ENCODE measurements around the gene MAP3K4.

Gene MAP3K4

DNA sequence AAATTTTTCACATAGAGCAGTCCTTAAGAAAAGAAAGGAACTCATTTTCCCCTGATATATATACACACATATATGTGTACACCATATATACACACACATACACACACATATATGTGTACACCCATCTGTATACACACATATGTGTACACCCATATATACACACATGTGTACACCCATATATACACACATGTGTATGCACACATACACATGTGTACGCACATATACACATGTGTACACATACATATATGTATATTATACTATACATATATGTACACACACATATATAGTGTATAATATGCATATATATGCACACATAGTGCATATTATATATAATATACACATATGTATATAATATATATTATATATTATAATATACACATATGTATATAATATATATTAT lies 9.1 kb downstream of the MAP3K4 start:
- ATAC-seq (no peak), DNase-seq (no peak)

DNA sequence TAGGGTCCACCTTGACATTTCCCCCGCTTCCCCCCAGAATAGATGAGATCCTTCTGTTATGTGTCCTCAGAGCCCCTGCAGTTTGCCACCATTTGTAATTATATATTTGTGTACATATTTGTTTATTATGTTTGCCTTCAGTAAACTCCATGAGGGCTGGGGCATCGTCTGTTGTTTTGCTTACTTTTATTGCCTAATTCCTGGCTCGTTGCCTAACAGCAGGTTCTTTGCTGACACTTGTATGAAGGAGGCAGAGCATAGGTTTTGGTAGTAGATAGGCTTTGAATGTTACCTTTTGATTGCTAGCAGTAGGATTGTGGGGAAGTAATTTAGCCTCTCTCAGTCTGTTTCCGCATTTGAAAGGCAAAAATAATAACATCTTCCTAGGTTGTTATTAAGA lies 9.9 kb downstream of the MAP3K4 start:
- ATAC-seq (no peak), DNase-seq (no peak)

DNA sequence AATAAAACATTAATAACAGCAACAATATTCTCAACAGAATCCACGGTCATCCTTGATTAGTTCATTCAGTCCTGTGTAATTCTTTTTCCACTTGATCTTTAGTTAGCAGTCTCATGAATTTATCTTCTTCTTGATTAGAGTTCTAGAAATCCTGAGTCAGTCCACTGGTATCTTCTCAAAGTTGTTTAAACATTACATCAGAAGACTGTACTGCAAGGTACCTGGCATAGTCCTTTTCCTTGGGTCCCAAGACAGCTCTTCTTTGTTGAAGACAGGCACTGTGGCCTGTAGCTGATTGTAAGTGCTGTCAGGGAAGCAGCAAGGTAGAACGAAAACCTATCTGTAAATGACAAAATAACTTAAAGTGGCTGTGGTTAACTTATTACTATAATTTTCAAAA lies 11.8 kb downstream of the MAP3K4 start:
- ATAC-seq (no peak), DNase-seq (no peak)

DNA sequence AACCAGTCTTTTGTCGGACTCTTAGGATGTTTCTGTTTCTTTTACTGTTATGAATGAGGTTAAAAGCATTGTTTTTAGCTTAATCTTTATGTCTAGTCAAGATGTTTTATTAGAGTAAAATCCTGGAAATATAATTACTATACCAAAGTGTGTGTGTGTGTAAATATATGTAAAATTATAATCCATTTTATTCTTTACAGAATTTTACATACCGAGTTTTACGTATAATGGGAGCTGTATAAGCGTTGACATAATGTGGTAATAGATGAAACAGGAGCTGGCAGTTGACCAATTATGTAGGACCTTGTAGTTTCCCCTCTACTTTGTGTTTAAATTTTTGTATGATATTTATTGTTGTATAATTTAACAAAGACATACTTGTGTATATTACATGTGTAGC lies 16.7 kb downstream of the MAP3K4 start:
- ATAC-seq (no peak), DNase-seq (no peak)

DNA sequence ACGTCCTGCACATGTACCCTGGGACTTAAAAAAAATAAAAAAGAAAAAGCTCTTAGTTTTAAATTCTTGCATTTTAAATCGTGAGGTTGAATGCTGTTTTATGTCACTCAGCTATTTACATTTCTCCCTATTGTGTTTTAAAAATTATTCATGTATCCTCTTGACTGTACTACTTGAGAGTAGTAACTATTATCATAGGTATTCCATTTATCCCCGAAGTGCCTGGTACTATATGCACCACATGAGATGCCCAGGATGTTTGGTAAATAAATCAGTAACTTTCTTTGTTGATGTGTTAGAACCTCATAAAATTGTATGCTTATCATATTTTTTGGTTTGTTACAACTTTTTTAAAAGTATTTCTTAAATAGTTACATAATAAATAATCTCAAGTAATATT lies 18.4 kb downstream of the MAP3K4 start:
- DNase-seq (no peak), ATAC-seq (no peak)

DNA sequence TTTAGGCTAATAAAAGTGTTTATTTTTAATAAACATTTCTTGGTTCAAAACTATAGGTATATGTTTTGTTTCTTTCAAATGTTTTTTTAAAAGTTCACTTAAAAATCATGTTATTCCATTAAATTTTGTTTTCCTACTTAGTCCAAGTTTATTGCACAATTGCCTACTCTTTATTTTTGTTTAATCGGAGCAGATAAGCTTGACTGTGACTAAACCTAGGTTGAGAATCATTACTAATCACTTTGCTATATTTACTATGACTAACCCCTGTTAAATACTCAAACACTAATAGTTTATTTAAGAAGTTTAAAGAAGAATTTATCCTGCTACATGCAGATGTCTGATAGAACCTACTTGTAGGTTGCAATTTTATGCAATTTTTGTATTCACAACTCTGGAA lies 18.8 kb downstream of the MAP3K4 start:
- ATAC-seq = no peak
- no peak for DNase-seq

DNA sequence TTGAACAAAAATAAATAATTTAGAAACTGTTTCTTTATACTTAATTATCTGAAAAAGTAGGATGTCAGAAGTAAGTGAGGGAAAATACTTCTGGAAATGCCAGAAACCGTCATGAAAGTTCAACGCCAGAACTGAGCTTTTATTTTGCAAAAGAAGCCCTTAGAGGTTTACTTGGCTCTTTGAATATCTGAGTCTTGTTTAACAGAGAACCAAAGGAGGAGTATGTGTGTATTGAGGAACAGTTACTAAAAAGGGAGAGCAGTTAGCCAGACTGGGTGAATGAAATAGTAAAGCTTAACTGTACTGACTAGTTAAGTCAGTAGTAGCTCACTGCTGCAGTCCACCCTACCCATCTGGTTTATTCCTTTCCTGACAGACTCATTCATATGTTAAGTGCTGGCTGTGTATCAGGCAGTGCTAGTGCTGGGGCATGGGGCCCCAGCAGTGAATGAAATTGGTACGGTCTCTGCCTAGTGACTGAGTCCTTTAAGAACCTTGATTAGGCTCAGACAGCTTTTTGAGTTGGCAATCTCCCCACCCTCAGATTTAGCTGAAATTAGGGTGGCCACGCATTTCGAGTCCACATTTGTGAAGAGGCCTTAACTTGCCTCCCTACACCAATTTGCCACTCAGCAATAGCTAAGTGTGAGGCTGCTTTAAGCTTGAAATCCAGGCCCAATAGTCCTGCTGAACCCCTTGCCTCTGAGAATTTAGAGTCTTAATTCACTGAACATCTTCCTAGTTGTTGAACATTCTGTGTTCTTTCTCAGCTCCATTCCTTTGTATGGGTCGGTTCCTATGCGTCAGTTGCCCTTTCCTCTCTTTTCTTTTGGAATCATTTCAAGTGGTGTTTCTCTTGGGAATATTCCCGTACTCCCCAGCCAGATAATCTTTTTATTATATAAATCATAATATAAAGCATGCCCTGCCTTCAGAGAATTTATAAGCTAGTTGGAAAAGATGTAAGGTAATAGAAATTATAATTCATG lies 20.2 kb downstream of the MAP3K4 start:
- DNase-seq (no peak), ATAC-seq (no peak)

DNA sequence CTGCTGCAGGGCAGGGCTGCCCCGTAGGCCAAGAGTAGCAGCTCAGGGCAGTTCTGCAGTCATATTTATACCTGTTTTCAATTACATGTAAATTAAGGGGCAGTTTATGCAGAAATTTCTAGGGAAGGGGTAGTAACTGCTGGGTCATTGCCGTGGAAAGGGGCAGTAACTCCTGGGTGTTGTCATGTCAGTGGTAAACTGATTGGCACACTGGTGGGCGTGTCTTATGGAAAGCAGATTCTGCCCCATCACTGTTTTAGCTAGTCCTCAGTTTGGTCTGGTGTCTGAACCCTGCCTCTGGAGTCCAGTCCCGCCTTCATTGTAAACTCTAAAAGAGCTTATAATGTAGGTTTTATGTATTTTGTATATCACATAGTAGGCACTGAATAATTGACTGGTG lies 22.1 kb downstream of the MAP3K4 start:
- ATAC-seq = no peak

DNA sequence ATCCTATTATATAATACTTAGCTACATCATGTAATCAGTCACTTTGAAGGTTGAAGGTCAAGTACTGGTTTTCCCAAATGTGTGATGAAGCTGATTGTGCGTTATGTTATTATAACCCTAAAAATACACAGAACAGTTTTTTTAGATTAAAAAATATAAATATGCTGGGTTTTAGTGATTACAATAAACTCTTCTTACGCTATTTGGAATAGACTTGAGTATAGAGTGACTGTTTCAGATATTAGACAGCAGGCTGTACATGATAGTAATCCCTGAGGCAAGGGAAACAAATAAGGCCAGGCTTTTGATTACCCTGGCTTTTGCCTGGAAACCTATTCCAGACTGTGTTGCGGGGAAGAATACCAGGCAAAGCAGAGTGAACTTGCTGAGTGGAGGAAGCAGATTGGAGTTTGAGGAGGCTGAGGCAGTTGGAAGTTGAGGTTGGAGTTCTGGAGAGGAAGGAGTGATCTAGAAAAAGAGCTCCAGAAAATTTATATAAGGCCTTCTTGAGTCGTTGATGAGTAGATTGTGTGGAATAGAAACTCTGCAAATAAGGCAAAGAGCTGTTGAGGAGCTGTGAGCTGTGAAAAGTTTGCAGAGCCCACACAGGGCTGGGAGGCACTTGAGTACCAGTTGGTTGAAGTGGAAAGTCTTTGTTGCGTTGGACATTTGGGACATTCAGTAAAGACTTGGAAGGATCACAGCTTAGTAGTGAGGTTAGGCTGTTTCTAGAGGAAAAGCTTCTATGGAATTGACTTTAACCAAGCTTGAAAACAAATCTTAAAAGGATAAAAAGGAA lies 26.4 kb downstream of the MAP3K4 start:
- no peak for DNase-seq
- no peak for ATAC-seq

More for the DNA sequence above, 22.1 kb downstream of the MAP3K4 start:
- no peak for DNase-seq

DNA sequence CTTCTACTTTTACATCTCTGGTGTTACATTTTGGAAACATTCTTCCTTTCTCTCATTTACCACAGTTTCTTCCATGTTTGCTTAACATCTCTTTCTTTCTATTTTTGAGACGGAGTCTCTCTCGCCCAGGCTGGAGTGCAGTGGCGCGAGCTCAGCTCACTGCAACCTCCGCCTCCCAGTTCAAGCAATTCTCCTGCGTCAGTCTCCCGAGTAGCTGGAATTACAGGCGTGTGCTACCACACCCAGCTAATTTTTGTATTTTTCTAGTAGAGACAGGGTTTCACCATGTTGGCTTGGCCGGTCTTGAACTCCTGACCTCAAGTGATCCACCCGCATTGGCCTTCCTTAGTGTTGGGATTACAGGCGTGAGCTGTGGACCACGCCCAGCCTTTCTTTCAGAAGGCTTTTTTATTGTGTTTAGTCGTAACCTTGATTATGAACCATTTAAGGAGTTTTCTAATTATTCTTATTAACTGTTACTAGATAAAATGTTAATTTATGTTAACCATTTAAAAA lies 27.8 kb downstream of the MAP3K4 start:
- DNase-seq (no peak), ATAC-seq (no peak)

DNA sequence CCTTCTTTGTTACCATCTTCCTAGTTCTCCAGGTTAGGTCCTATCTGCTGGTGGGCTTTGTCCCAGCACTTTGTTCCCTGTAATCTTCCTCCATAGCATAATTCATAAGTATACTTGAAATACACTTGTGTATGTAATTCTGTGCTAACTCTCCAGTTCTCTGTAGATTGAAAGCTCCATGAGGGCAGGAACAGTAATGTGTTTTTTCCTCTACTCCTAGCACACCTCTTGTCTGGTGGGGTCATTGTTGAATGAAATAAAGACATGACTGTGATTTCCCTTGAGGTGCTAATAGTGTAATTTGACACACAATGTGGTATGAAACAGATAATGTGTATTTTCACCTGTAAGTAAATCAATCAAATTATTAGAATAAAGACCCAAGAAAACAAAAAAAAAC lies 30.0 kb downstream of the MAP3K4 start:
- DNase-seq = no peak
- no peak for ATAC-seq

DNA sequence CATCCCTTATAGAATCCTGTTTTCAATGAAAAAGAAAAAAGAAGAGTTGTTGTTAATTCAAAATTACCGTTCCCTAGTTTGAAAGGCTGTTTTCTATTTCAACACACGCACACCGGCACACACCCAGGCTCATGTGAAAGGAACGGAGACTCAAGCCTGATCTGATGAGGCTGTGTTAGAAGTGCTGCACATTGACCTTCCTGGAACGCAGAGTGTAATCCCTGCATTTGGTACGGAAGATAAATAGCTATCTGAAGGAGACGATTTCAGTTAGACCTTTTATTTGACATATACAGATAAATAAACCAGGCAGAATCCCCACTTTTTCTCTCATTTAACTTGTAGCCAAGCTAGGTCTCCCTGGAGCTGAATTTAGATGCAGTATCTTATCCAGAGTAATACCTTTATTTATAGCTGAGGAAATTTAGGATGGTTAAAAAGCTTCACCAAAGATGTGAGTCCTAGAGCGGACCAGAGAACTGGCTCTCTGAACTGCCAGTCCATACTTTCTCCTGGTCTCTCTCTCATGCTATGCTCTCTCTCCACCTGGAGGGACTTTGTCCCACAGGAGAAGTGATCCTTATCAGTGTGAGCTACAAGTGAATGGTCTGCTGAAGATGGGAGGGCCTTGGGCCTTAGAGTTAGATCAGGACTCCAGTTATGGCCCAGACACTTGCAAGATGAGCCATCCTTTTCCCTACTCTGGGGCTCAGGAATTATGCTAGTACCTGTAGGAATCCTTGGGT lies 30.6 kb downstream of the MAP3K4 start:
- ATAC-seq (no peak), DNase-seq (no peak)

DNA sequence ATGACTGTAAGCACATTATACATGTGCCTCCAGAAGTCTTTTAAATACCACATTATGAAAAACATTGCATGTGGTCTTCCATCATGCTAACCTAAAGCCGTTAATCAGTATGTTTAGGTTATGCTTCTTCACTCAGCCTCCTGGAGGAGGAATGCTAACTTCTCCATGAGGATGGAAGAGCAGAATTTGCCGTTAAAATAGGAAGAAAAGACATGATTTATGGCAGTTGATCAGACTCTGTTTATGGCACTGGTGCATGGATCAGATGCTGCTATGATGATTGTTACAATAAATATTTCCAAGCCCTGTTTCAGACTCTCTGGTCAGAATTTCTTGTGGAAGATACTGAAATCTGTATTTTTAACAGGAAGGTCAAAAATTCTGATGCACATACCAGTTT lies 31.7 kb downstream of the MAP3K4 start:
- ATAC-seq = no peak

DNA sequence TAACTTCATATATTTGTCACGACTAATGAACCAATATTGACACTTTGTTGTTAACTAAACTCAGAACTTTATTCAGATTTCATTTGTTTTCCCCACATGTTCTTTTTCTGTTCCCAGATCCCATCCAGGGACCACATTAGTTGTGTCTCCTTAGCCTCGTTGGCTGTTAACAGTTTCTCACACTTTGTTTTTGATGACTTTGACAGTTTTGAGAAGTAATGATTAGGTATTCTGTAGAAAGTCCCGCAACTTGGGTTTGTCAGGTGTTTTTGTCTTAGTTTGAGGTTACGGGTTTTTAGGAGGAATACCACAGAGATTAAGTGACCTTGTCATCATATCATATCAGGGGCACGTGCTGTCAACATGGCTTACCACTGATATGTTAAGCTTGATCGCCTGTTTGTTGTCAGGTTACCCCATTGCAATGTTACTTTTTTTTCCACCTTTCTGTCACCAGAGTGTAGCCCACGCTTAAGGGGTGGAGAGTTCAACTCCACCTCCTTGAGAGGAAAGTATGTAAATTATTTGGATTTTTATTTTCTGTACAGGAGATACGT lies 32.9 kb downstream of the MAP3K4 start:
- no peak for ATAC-seq
- no peak for DNase-seq

More for the DNA sequence above, 31.7 kb downstream of the MAP3K4 start:
- DNase-seq = no peak

DNA sequence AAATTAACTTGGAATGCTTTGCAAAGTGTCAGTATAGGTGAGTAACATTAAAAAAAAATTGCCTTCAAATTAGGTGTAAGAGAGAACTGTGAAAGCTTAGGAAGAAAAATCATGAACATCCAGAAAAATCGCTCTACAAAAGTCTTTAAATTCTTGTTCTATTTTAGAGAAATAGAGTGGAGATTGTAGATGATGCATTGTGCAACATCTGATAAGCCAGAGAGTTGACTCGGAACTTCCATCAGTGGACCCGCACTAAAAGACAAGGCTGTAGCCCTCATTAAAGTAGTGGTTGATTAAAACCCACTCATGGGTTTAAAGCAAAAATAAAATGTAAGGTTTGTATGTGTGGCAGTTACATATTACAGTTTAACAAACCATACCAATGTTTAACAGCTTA lies 35.8 kb downstream of the MAP3K4 start:
- ATAC-seq = no peak
- no peak for DNase-seq

DNA sequence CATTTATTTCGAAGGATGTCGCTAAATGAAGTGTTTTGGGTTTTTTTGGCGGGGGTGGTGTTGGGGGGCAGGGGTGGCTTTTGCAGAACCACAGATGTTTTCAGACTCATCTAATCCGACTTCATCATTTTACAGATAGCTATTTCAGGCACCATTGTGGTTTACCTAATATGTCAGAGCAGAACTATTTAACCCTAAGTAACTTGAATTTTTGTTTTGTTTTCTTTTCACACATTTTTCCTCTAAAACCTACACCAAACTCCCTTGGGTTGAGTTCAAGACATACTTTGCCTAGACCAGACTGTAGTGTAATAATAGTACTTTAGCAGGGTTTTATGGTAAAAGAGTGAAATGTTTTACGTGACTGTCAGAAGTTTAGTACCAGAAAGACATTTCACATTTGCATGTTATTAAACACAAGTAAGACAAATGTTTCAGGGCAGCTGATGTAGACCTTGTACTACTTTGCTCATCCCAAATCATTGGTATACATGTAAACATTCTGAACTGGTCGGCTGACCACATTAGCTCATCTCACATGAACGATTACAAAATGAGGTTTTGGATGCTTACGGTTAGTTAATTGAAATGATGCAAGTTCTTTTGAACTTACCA lies 37.7 kb downstream of the MAP3K4 start:
- ATAC-seq = peak; percentile 63
- no peak for DNase-seq

DNA sequence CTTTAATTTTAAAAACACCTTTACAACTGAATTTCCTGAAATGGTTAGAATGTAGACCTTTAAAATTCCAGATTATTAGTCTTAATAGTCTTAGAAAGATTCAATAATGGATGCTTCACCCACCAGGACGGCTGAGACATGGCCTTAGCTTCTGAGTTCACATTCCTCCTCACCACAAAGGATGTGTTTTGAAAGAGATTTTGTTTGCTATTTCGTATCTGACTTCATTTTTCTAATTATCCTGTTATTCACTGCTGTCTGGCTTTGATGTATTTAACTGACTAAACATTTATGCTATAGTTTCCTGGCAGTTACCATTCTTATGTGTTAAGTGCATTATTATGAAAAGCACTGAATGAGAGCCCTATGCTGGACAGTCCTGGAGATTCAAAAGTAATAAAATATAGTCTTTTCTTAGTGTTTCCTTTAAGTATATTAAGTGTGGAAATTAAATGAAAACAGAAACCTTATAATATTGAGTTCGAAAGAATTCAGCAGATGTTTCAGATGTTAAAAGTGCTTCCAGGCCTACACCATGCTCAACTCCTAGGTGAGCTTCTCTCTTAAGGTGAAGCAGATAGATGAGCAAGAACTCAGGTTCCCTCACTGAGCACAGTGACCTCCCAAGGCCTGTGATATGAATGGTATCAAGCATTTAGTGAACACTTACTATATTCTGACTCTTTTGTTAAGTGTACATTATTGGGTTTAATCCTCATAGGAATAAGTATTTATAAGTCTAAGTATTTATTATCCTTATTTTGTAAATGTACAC lies 40.3 kb downstream of the MAP3K4 start:
- DNase-seq (no peak), ATAC-seq (no peak)

DNA sequence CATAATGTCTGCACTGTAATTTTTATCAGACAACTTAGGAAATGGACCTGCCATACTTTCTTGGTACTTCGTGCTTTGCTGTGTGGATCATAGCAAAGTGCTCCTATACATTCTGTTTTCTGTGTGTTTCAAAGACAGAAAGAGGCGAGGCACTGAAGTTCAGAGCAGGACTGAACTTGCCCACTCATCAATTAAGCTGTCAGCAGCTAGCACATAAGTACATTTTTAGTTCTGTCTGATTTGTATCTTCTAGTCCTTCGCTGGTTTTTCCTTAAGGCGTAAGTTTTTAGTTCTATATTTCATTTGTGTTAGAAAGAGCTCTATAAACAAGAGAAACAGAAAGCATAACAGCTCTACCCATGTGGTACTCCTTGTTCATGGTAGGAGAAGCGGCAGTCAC lies 42.1 kb downstream of the MAP3K4 start:
- DNase-seq (no peak), ATAC-seq (no peak)

DNA sequence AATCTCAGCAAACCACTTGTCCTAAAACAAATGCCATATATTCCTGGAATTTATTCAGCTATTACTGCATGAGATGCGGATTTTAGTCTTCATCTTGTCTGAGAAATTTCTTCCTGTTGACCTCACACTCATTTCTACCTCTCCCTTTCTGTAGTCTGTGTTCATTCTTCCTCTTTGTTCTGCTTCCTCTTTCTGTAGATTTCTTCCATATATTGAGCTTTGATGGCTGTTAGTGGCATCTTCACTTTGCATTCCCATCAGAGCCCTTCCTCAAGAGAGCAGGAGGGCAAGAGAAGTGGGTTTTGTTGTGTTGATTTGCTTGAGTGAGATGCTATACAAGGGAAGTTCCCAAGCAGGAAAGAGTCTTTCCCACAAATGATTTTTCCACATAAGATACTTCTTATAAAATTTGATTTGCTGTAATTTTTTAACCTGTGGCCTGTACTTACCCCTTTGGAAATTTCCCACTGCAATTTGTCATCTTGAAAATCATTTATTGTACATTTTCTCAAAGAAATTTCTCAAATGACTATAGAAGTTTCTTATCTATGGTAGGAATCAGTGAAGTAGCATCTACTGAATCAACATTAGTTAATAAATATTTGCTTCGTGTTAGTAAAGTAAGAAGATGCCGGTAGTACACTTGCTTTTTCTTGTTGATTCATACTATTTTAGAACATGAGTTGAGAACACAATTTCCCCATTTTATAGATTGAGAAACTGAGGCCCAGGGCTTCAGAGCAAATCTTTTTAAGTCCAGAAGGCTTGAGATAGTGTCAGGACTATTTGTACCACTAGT lies 43.8 kb downstream of the MAP3K4 start:
- no peak for ATAC-seq
- DNase-seq = no peak

DNA sequence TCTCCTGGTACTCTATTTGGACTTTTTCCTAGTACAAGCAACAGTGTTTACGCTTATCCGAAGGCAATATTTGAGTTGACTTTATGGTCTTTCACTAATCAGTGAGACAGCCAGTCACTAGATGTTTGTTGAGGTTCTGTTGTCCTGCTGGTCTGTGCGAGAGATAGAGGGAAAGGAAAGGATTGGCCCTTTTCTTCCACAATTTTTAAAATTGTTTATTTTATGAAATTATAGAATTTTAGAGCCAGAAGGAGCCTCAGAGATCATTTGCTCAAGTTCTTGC lies 44.4 kb downstream of the MAP3K4 start:
- ATAC-seq (no peak), DNase-seq (no peak)

All from stimulated activated naive CD8-positive, alpha-beta T cell treated with anti-CD3 and anti-CD28 coated beads, Interleukin-15, Interleukin-2, amounts not matched to agents 100 U/mL and 50 U/mL, for 24 hours (primary cell).